Activated CD4-positive, alpha-beta T cell treated with anti-CD3 and anti-CD28 coated beads, Interleukin-2, amount 10 ng/mL, durations not matched to agents 24 days and 14 days (primary cell): ENCODE results near the gene MIDN. TPM values are rescaled to one million over a fixed set of nuclear protein-coding genes. Genes with fewer than 3 reads are reported as not detected.
A peak's percentile ranks its signal among the peaks of the same experiment; 100 is the strongest.

Source experiments
- DNase-seq: peaks from one replicate; pipeline ENCODE4 v3.0.0; 2022
- H3K27ac Mint-ChIP-seq: one replicate; pipeline ENCODE4 v1.8.0; 2022; ENCODE audit warnings: mild to moderate bottlenecking, mixed read lengths
- H3K27me3 Mint-ChIP-seq: one replicate; pipeline ENCODE4 v1.8.0; 2022; ENCODE audit warnings: mixed read lengths
- H3K36me3 Mint-ChIP-seq: one replicate; pipeline ENCODE4 v1.8.0; 2022; ENCODE audit warnings: low read depth, mild to moderate bottlenecking, mixed read lengths
- H3K4me1 Mint-ChIP-seq: one replicate; pipeline ENCODE4 v1.8.0; 2021; ENCODE audit warnings: mixed read lengths
- H3K4me3 Mint-ChIP-seq: one replicate; pipeline ENCODE4 v1.8.0; 2022; ENCODE audit warnings: mild to moderate bottlenecking, moderate library complexity, mixed read lengths
- H3K9me3 Mint-ChIP-seq: one replicate; pipeline ENCODE4 v1.8.0; 2021; ENCODE audit warnings: mixed read lengths
- intact Hi-C: fragments of 100-400 bp; cut with micrococcal nuclease; formaldehyde crosslinking; loops from one replicate; pipeline ENCODE4 v1.15.1; 2023
- total RNA-seq: library from RNA; stranded (reverse); gene quantifications from 2 replicates; pipeline ENCODE4 v1.2.3, GENCODE V29; 2022

Gene MIDN
- total RNA-seq, 1 donor from 2014 or later = 82.4 TPM

GRCh38 chr19:1252221-1252820 lies 3.9 kb downstream of the MIDN start:
- intact Hi-C loops = no loop called here
- Mint-ChIP-seq H3K4me1 (peaks cover 17% of the 10 kb centered on the region), H3K4me3 (peak overlapping the region; percentile 97), H3K27ac (peak overlapping the region; percentile 90), H3K36me3 (peaks cover 42% of the 10 kb centered on the region), H3K9me3 (no peaks in the 10 kb centered on the region), H3K27me3 (no peaks in the 10 kb centered on the region)
- DNase-seq = peak; percentile 89

- peak; percentile 88 for DNase-seq
- H3K36me3 Mint-ChIP-seq = peaks cover 49% of the 10 kb centered on the region
- peaks cover 20% of the 10 kb centered on the region for H3K4me1 Mint-ChIP-seq
- no peaks in the 10 kb centered on the region for H3K27me3 Mint-ChIP-seq
- no peaks in the 10 kb centered on the region for H3K9me3 Mint-ChIP-seq
- peak overlapping the region; percentile 97 for H3K4me3 Mint-ChIP-seq
- peak overlapping the region; percentile 89 for H3K27ac Mint-ChIP-seq
- intact Hi-C loops = no loop called here
Measured at GRCh38 chr19:1252821-1253513, 4.6 kb downstream of the MIDN start.

GRCh38 chr19:1253514-1254080 lies 5.2 kb downstream of the MIDN start:
- H3K27ac Mint-ChIP-seq = peak overlapping the region; percentile 89
- DNase-seq = no peak
- H3K4me3 Mint-ChIP-seq = peak overlapping the region; percentile 97
- no peaks in the 10 kb centered on the region for H3K27me3 Mint-ChIP-seq
- H3K9me3 Mint-ChIP-seq = no peaks in the 10 kb centered on the region
- intact Hi-C loops = no loop called here
- peaks cover 24% of the 10 kb centered on the region for H3K4me1 Mint-ChIP-seq
- H3K36me3 Mint-ChIP-seq = peaks cover 50% of the 10 kb centered on the region

GRCh38 chr19:1254081-1254527 lies 5.7 kb downstream of the MIDN start:
- Mint-ChIP-seq H3K9me3 (no peaks in the 10 kb centered on the region), H3K27ac (no peak overlapping the region), H3K27me3 (no peaks in the 10 kb centered on the region), H3K4me3 (no peak overlapping the region), H3K4me1 (peaks cover 28% of the 10 kb centered on the region), H3K36me3 (peaks cover 55% of the 10 kb centered on the region)
- intact Hi-C loops = no loop called here
- no peak for DNase-seq

GRCh38 chr19:1254530-1255185 lies 6.3 kb downstream of the MIDN start:
- Mint-ChIP-seq H3K36me3 (peaks cover 55% of the 10 kb centered on the region), H3K27me3 (no peaks in the 10 kb centered on the region)

GRCh38 chr19:1255186-1256161 lies 7.1 kb downstream of the MIDN start:
- Mint-ChIP-seq H3K27ac (peak overlapping the region; percentile 73), H3K36me3 (peaks cover 55% of the 10 kb centered on the region), H3K4me1 (peaks cover 38% of the 10 kb centered on the region), H3K27me3 (no peaks in the 10 kb centered on the region), H3K9me3 (no peaks in the 10 kb centered on the region), H3K4me3 (peak overlapping the region; percentile 44)
- intact Hi-C loops = no loop called here
- no peak for DNase-seq

More at GRCh38 chr19:1254530-1255185, 6.3 kb downstream of the MIDN start:
- peak overlapping the region; percentile 73 for H3K27ac Mint-ChIP-seq
- DNase-seq = no peak
- intact Hi-C loops = no loop called here
- H3K4me1 Mint-ChIP-seq = peaks cover 34% of the 10 kb centered on the region
- no peaks in the 10 kb centered on the region for H3K9me3 Mint-ChIP-seq
- peak overlapping the region; percentile 44 for H3K4me3 Mint-ChIP-seq

- H3K27ac Mint-ChIP-seq = peak overlapping the region; percentile 73
- DNase-seq = no peak
- intact Hi-C loops = no loop called here
- H3K36me3 Mint-ChIP-seq = peaks cover 46% of the 10 kb centered on the region
- peaks cover 40% of the 10 kb centered on the region for H3K4me1 Mint-ChIP-seq
- no peaks in the 10 kb centered on the region for H3K27me3 Mint-ChIP-seq
- H3K9me3 Mint-ChIP-seq = no peaks in the 10 kb centered on the region
- peak overlapping the region; percentile 91 for H3K4me3 Mint-ChIP-seq
Measured at GRCh38 chr19:1256646-1257474, 8.5 kb downstream of the MIDN start.

- no peaks in the 10 kb centered on the region for H3K9me3 Mint-ChIP-seq
- intact Hi-C loops = no loop called here
- no peak for DNase-seq
- peak overlapping the region; percentile 91 for H3K4me3 Mint-ChIP-seq
- no peaks in the 10 kb centered on the region for H3K27me3 Mint-ChIP-seq
- peaks cover 40% of the 10 kb centered on the region for H3K36me3 Mint-ChIP-seq
- peaks cover 42% of the 10 kb centered on the region for H3K4me1 Mint-ChIP-seq
- peak overlapping the region; percentile 73 for H3K27ac Mint-ChIP-seq
Measured at GRCh38 chr19:1257475-1258162, 9.2 kb downstream of the MIDN start.

- no peaks in the 10 kb centered on the region for H3K9me3 Mint-ChIP-seq
- peak overlapping the region; percentile 91 for H3K4me3 Mint-ChIP-seq
- peaks cover 40% of the 10 kb centered on the region for H3K36me3 Mint-ChIP-seq
- peaks cover 43% of the 10 kb centered on the region for H3K4me1 Mint-ChIP-seq
- no peak for DNase-seq
- intact Hi-C loops = no loop called here
- H3K27me3 Mint-ChIP-seq = no peaks in the 10 kb centered on the region
- H3K27ac Mint-ChIP-seq = peak overlapping the region; percentile 73
Measured at GRCh38 chr19:1258163-1258492, 9.7 kb downstream of the MIDN start.

- no peak for DNase-seq
- no peaks in the 10 kb centered on the region for H3K9me3 Mint-ChIP-seq
Measured at GRCh38 chr19:1258707-1259205, 10.4 kb downstream of the MIDN start.

GRCh38 chr19:1259206-1259875 lies 11.0 kb downstream of the MIDN start:
- DNase-seq = peak; percentile 94
- peaks cover 42% of the 10 kb centered on the region for H3K4me1 Mint-ChIP-seq
- H3K27me3 Mint-ChIP-seq = no peaks in the 10 kb centered on the region
- peaks cover 34% of the 10 kb centered on the region for H3K36me3 Mint-ChIP-seq
- H3K4me3 Mint-ChIP-seq = peak overlapping the region; percentile 91
- intact Hi-C loops = loop anchor here (1.0 kb wide), 1 partner anchor 10 kb away; no protein-coding TSS in a partner anchor
- H3K27ac Mint-ChIP-seq = peak overlapping the region; percentile 95
- no peaks in the 10 kb centered on the region for H3K9me3 Mint-ChIP-seq

More at GRCh38 chr19:1258707-1259205, 10.4 kb downstream of the MIDN start:
- Mint-ChIP-seq H3K27me3 (no peaks in the 10 kb centered on the region), H3K4me1 (peaks cover 42% of the 10 kb centered on the region), H3K36me3 (peaks cover 35% of the 10 kb centered on the region), H3K27ac (peak overlapping the region; percentile 95), H3K4me3 (peak overlapping the region; percentile 91)
- intact Hi-C loops = loop anchor here (1.0 kb wide), 1 partner anchor 9 kb away; no protein-coding TSS in a partner anchor
